Heart right ventricle (tissue), 16 donors: ENCODE results near the gene TRIM14. TPM values are rescaled to one million over a fixed set of nuclear protein-coding genes. Genes with fewer than 3 reads are reported as not detected.

Source experiments
- ATAC-seq, 8 donors: fragments of 200-7000 bp; cut with Tn5 transposase; one replicate each; pipeline ENCODE4 v1.9.1; 2020; ENCODE audit warnings: mild to moderate bottlenecking in 8 of 8, moderate library complexity in 8 of 8, moderate number of reproducible peaks in 1 of 8
- DNase-seq, 2 donors: peaks; one replicate each; pipeline ENCODE4 v3.0.0-alpha.2; 2020
- H3K27ac ChIP-seq, 10 donors: fragments of 200-600 bp; sonication (generic) in 2 of 10; one replicate each; pipeline versions ENCODE4 v1.5.0 to v1.8.0; 2020 to 2022; ENCODE audit warnings: mild to moderate bottlenecking in 3 of 10
- H3K27me3 ChIP-seq, 7 donors: fragments of 200-600 bp; one replicate each; pipeline ENCODE4 v1.8.0; 2021 to 2022; ENCODE audit warnings: mild to moderate bottlenecking in 2 of 7
- H3K36me3 ChIP-seq, 9 donors: fragments of 200-600 bp; sonication (generic) in 1 of 9; one replicate each; pipeline versions ENCODE4 v1.5.0 to v1.8.0; 2020 to 2022; ENCODE audit warnings: mild to moderate bottlenecking in 2 of 9
- H3K4me1 ChIP-seq, 9 donors: fragments of 200-600 bp; sonication (generic) in 1 of 9; one replicate each; pipeline versions ENCODE4 v1.5.0 to v1.8.0; 2020 to 2022; ENCODE audit warnings: mild to moderate bottlenecking in 4 of 9
- H3K4me3 ChIP-seq, 10 donors: fragments of 200-600 bp; sonication (generic) in 2 of 10; one replicate each; pipeline versions ENCODE4 v1.5.0 to v1.8.0; 2020 to 2022; ENCODE audit warnings: mild to moderate bottlenecking in 7 of 10, moderate library complexity in 2 of 10
- H3K9me3 ChIP-seq, 11 donors: fragments of 200-600 bp in 10 of 11; sonication (generic) in 2 of 11; one replicate each; pipeline versions ENCODE4 v1.5.0 to v1.8.0; 2013 to 2022; ENCODE audit warnings: mild to moderate bottlenecking in 2 of 11, control low read depth in 1 of 11, moderate library complexity in 1 of 11
- WGBS, 2 donors: extraction: QIAGEN DNeasy Blood & Tissue Kit; methylation state at CpG; one replicate each; pipeline ENCODE4 v1.1.7; 2013; ENCODE audit warnings: inconsistent platforms in 1 of 2; 5-methylcytosine and 5-hydroxymethylcytosine counted together
- intact Hi-C, 10 donors: fragments of 100-400 bp; cut with DNase I; formaldehyde crosslinking; loops; one replicate each; pipeline versions ENCODE4 v1.11.1 to v1.14.2; 2022
- polyA plus RNA-seq, 2 donors: library from polyadenylated mRNA; stranded (reverse); fragments of 200-250 nt; gene quantifications; one replicate each; pipeline ENCODE4 v1.2.3, GENCODE V29; 2013
- total RNA-seq, 10 donors: library from RNA; stranded (reverse); fragmentation: NEBNext Ultra II Directional in 3 of 10; extraction: Animal tissue kit (Norgen Biotek cat#: 25700) in 3 of 10; gene quantifications; one replicate each; pipeline versions ENCODE4 v1.2.1 to v1.2.4, GENCODE V29; 2021 to 2023
- TF ChIP-seq, protein P1 (sequence below), 9 donors: fragments of 200-600 bp; sonication (generic) in 2 of 9; IDR thresholded peaks; one replicate each; pipeline versions ENCODE4 v1.5.0 to v1.8.0; 2021 to 2022; ENCODE audit warnings: antibody characterized with exemption in 9 of 9, mild to moderate bottlenecking in 5 of 9, moderate library complexity in 1 of 9
- donor health status: Arrhythmogenic right ventricular cardiomyopathy.
- donor health status: ischemic (EF 13 %, LVEDD 7.1; RV severe dilation, severe dysfunction).
- donor health status: healthy with polysubstance abuse.
- donor health status: DM: no; HTN: yes; CAD: no.
- donor health status: DM: no; HTN: no; CAD: no.
- donor health status: ischemic (EF 25% LVEDD 6.9; RV normal size, moderate dysfunction).
- donor health status: ischemic (EF 25% LVEDD 5.7; RV mildly dilated, moderate dysfunction).
- donor health status: healthy.
- donor health status: DM: yes; HTN: yes; CAD: no.
- donor health status: Ischemic cardiomyopathy.
- donor health status: ischemic (EF 35%, LVEDD 5.7; RV mildly dilated, moderate dysfunction).
- donor health status: nonischemic (EF 11% LVEDD 7.7; RV severe dilation, severe dysfunction).
- donor health status: DM: yes; HTN: yes; CAD: no.
- donor health status: PGD.
- donor health status: ischemic (EF 29% LVEDD 5.4; RV normal size, mild dysfunction).
- donor health status: nonischemic (EF 23%, LVEDD 6.1; RV moderate dilation, normal function).

The TRIM14 gene
- total and polyA plus RNA-seq, 12 donors: 0.47 to 11.2 (median 1.6) TPM

GRCh38 chr9:98105006-98105405, 14.0 kb downstream of the TRIM14 start:
- TF ChIP-seq, protein P1, sequence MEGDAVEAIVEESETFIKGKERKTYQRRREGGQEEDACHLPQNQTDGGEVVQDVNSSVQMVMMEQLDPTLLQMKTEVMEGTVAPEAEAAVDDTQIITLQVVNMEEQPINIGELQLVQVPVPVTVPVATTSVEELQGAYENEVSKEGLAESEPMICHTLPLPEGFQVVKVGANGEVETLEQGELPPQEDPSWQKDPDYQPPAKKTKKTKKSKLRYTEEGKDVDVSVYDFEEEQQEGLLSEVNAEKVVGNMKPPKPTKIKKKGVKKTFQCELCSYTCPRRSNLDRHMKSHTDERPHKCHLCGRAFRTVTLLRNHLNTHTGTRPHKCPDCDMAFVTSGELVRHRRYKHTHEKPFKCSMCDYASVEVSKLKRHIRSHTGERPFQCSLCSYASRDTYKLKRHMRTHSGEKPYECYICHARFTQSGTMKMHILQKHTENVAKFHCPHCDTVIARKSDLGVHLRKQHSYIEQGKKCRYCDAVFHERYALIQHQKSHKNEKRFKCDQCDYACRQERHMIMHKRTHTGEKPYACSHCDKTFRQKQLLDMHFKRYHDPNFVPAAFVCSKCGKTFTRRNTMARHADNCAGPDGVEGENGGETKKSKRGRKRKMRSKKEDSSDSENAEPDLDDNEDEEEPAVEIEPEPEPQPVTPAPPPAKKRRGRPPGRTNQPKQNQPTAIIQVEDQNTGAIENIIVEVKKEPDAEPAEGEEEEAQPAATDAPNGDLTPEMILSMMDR (IDR thresholded peaks at IDR 0.05): no peak
- intact Hi-C loops: no loop called here
- Histone ChIP-seq H3K27ac (peak overlapping the region in 1 of 10 donors; percentile 72), H3K4me1 (peaks cover 0 to 86% (median 0%) of the 10 kb centered on the region in 9 donors), H3K9me3 (peaks cover 0 to 22% (median 0%) of the 10 kb centered on the region in 11 donors), H3K27me3 (no peaks in the 10 kb centered on the region), H3K4me3 (no peak overlapping the region), H3K36me3 (peaks cover 0 to 22% (median 0%) of the 10 kb centered on the region in 9 donors)
- DNase-seq (no peak), ATAC-seq (no peak)
- 91 to 93% methylated on average over 7 of the region's 7 CpGs for WGBS, 2 donors

GRCh38 chr9:98104445-98104881, 14.6 kb downstream of the TRIM14 start:
- peaks cover 0 to 22% (median 0%) of the 10 kb centered on the region in 11 donors for H3K9me3 ChIP-seq
- DNase-seq (no peak), ATAC-seq (peak in 6 of 8 donors; percentile 21 to 59 (median 47))
- H3K27me3 ChIP-seq: no peaks in the 10 kb centered on the region
- peaks cover 0 to 26% (median 0%) of the 10 kb centered on the region in 9 donors for H3K36me3 ChIP-seq
- peaks cover 0 to 84% (median 0%) of the 10 kb centered on the region in 9 donors for H3K4me1 ChIP-seq
- TF ChIP-seq, protein P1 (IDR thresholded peaks at IDR 0.05): no peak
- 86% methylated on average over 3 of the region's 3 CpGs for WGBS, 2 donors
- no peak overlapping the region for H3K4me3 ChIP-seq
- intact Hi-C loops: no loop called here
- H3K27ac ChIP-seq: peak overlapping the region in 2 of 10 donors; percentile 19 to 72

DNA sequence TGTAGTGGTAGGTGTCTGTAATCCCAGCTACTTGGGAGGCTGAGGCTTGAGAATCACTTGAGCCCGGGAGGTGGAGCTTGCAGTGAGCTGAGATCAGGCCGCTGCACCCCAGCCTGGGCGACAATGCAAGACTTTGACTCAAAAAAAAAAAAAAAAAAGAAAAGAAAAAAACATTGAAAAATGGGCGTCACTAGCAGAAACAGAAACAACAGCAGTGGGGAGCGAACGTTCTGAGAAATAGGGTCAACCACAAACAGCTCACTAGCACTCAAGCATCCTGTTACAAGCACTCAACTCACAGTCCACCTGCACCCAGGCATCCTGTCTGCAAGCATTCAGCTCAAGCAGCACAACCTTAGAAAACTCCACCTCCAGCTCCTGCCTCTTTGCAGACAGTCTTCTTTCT, 17.2 kb downstream of the TRIM14 start:
- Histone ChIP-seq H3K36me3 (peaks cover 0 to 52% (median 0%) of the 10 kb centered on the region in 9 donors), H3K9me3 (peaks cover 0 to 13% (median 0%) of the 10 kb centered on the region in 11 donors), H3K27ac (peak overlapping the region in 1 of 10 donors; percentile 74), H3K27me3 (no peaks in the 10 kb centered on the region), H3K4me3 (no peak overlapping the region), H3K4me1 (peaks cover 0 to 59% (median 0%) of the 10 kb centered on the region in 9 donors)
- no peak for DNase-seq
- intact Hi-C loops: no loop called here
- peak in 3 of 8 donors; percentile 32 to 67 (median 42) for ATAC-seq
- 53 to 56% methylated on average over 6 of the region's 6 CpGs for WGBS, 2 donors
- TF ChIP-seq, protein P1 (IDR thresholded peaks at IDR 0.05): no peak

GRCh38 chr9:98101416-98101815, 17.6 kb downstream of the TRIM14 start:
- H3K9me3 ChIP-seq: peaks cover 0 to 9% (median 0%) of the 10 kb centered on the region in 11 donors
- intact Hi-C loops: no loop called here
- H3K27me3 ChIP-seq: no peaks in the 10 kb centered on the region
- peaks cover 0 to 56% (median 0%) of the 10 kb centered on the region in 9 donors for H3K4me1 ChIP-seq
- peaks cover 0 to 56% (median 0%) of the 10 kb centered on the region in 9 donors for H3K36me3 ChIP-seq
- WGBS, 2 donors: 91 to 94% methylated on average over 7 of the region's 7 CpGs
- no peak overlapping the region for H3K4me3 ChIP-seq
- peak overlapping the region in 1 of 10 donors; percentile 74 for H3K27ac ChIP-seq
- TF ChIP-seq, protein P1 (IDR thresholded peaks at IDR 0.05): no peak
- ATAC-seq (no peak), DNase-seq (no peak)
